GM18951 (cell line): Measurements from ENCODE around the gene PDE4B.

Source experiments
- POLR2A ChIP-seq: IDR thresholded peaks from 4 replicates; pipeline ENCODE4 v1.6.1; 2011; ENCODE audit warnings: mild to moderate bottlenecking; ENCODE audit not compliant: insufficient read length, insufficient read depth; ENCODE audit errors: extremely low read depth
- in situ Hi-C: fragments of 300-500 bp; cut with MboI; formaldehyde crosslinking; loops from one replicate; pipeline ENCODE4 v1.12.0; 2022; ENCODE audit warnings: low sequenced_read_pairs, mixed read lengths, inconsistent platforms; ENCODE audit not compliant: unreplicated experiment

PDE4B gene

GRCh38 chr1:66182551-66183178, 390.0 kb downstream of the PDE4B start:
- TF ChIP-seq POLR2A: no peak
- in situ Hi-C loops: no loop called here

GRCh38 chr1:66183400-66183799, 390.7 kb downstream of the PDE4B start:
- no peak for TF ChIP-seq POLR2A
- in situ Hi-C loops: no loop called here

GRCh38 chr1:66197120-66197519, 404.4 kb downstream of the PDE4B start:
- no peak for TF ChIP-seq POLR2A
- in situ Hi-C loops: no loop called here

- TF ChIP-seq POLR2A: no peak
Measured at GRCh38 chr1:66197785-66198184, 405.1 kb downstream of the PDE4B start.

GRCh38 chr1:66206563-66207144, 414.0 kb downstream of the PDE4B start:
- TF ChIP-seq POLR2A: no peak
- in situ Hi-C loops: no loop called here

More at GRCh38 chr1:66197785-66198184, 405.1 kb downstream of the PDE4B start:
- in situ Hi-C loops: no loop called here

GRCh38 chr1:66207484-66207883, 414.8 kb downstream of the PDE4B start:
- no peak for TF ChIP-seq POLR2A
- in situ Hi-C loops: no loop called here

GRCh38 chr1:66208632-66209031, 415.9 kb downstream of the PDE4B start:
- in situ Hi-C loops: no loop called here
- TF ChIP-seq POLR2A: no peak

- in situ Hi-C loops: no loop called here
- no peak for TF ChIP-seq POLR2A
Measured at GRCh38 chr1:66210635-66211244, 418.0 kb downstream of the PDE4B start.

GRCh38 chr1:66211521-66211920, 418.8 kb downstream of the PDE4B start:
- no peak for TF ChIP-seq POLR2A

GRCh38 chr1:66213491-66213890, 420.8 kb downstream of the PDE4B start:
- no peak for TF ChIP-seq POLR2A
- in situ Hi-C loops: no loop called here

More at GRCh38 chr1:66211521-66211920, 418.8 kb downstream of the PDE4B start:
- in situ Hi-C loops: no loop called here

- in situ Hi-C loops: no loop called here
- TF ChIP-seq POLR2A: no peak
Measured at GRCh38 chr1:66214901-66215300, 422.2 kb downstream of the PDE4B start.

GRCh38 chr1:66217021-66217420, 424.3 kb downstream of the PDE4B start:
- TF ChIP-seq POLR2A: no peak
- in situ Hi-C loops: no loop called here

- no peak for TF ChIP-seq POLR2A
- in situ Hi-C loops: no loop called here
Measured at GRCh38 chr1:66217561-66217960, 424.9 kb downstream of the PDE4B start.

GRCh38 chr1:66220477-66220876, 427.8 kb downstream of the PDE4B start:
- TF ChIP-seq POLR2A: no peak
- in situ Hi-C loops: no loop called here
